HG03039 (cell line): ENCODE data around the gene CDH3.
A peak's percentile ranks its signal among the peaks of the same experiment; 100 is the strongest.
"Not testable (repeated sequence)": the region's sequence is repeated elsewhere in the genome, so short reads cannot be mapped to it uniquely, and the experiment has no call there.

Source experiments
- ATAC-seq: cut with Tn5 transposase; IDR thresholded peaks from one replicate; pipeline ENCODE4 v1.9.1; 2021; ENCODE audit warnings: mild to moderate bottlenecking, moderate library complexity; ENCODE audit not compliant: unreplicated experiment

Gene CDH3

DNA sequence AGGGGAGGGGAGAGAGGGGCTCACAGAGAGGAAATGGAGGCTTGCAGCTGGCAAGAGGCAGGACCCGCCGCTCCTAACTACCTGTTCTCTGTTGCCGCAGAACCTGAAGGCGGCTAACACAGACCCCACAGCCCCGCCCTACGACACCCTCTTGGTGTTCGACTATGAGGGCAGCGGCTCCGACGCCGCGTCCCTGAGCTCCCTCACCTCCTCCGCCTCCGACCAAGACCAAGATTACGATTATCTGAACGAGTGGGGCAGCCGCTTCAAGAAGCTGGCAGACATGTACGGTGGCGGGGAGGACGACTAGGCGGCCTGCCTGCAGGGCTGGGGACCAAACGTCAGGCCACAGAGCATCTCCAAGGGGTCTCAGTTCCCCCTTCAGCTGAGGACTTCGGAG, 53.0 kb downstream of the CDH3 start:
- no peak for ATAC-seq

DNA sequence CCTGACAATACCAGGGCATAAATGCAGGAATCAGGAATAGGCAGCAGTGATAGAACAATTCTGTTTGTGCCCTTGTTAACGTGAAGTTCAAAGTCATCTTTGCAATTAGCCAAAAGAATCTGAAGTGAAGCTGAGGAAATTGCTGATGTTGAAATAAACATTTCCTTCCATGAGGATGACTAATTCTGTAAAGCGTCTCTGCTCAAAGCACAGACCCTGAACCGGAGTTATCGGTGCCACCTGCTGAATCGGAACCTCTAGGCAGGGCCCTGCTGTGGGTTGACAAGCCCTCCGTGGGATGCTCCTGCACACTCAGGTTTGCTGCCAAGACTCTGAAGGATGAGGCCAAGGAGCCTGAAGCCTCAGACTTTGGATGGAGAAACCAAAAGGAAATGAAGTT, 55.0 kb downstream of the CDH3 start:
- ATAC-seq: no peak

DNA sequence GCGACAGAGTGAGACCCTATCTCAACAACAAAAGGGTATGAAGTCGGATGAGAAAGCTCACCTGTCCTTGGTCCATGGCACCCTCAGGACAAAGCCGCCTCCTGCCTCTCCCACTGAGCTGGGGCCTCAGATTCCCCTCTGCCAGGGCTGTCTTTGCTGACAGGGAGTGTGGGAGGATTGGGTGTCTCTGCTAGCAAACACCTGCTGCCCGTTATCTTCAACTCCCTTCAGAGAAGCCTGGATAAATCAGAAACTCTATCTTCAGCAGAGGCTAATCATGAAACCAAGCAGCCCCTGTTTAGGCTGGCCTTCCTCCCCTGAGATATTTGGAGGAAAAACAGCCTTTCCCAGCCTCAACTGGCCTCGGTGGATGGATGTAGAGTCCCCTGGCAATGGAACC, 55.7 kb downstream of the CDH3 start:
- ATAC-seq: no peak

DNA sequence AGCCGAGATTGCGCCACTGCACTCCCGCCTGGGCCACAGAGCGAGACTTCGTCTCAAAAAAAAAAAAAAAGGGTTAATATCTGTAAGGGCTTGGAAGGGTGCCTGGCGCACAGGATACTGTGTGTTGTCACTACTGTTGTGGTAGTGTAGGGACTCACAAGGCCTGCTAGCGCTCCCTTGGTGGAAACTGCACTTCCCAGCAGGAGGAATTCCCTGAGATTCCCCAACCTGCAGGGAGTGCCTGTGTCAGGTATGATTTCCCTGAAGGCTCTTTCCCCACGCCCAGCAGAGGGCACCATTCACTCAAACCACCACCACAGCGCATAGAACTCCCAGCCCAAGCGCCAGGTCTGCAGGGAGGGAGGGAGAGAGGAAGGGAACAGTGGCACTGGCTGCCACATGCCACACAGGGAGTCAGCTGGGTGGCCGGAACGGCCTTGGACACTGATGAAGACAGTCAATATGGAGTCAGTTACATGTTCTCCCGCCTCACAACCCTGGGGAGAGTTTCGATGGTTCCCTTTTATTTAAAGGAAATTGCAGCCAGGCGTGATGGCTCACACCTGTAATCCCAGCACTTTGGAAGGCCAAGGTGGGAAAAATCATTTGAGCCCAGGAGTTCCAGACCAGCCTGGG, 59.2 kb downstream of the CDH3 start:
- ATAC-seq: no peak

DNA sequence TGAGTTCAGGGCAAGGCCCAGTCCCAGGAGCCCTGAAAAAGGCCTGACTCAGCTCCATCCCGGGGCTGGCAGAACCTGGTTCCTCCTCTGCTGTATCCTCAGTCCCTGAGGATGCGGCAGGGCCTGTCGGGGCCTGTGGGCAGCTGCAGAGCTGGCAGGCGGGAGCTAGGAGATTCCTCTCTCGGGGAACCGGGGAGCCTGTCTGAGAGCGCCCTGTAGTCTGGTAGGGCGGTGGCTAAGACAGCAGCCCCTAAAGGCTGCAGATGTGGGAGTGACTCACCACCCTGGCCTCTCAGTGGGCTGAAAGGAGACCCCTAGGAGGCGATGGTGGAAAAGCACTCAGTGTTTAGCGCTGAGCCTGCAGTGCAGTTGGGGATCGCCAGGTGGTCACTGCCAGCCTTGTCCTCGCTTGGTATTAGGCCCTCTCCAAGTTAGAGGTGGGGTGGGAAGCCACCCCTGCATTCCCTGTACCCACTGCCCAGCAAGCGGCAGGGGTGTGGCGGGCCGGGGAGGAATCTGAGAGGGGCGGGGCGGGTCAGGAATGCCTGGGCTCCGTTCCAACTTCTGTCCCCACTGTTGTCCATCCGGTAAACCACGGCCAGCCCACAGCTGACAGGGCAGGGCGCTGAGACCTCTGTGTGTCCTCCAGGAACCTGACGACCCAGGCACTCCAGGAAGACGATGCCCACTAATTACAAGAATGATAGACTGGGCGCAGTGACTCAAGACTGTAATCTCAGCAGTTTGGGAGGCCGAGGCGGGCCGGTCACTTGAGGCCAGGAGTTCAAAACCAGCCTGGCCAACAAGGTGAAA, 62.4 kb downstream of the CDH3 start:
- no peak for ATAC-seq

DNA sequence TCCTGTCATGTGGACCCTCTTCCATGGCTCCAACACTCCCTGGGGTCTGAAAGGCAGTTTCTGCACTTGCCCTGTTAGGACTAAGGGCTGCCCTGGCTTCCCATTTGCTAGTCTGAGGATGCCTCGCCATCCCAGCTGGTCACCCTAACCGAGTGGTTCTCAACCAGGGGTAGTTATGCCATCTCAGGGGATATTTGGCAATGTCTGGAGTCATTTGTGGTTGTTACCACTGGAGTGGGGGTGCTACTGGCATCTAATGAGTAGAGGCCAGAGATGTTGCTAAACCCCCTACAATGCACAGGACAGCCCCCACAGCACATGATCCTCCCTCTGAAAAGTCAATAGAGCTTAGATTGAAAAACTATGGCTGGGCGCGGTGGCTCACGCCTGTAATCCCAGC, 65.1 kb downstream of the CDH3 start:
- ATAC-seq: no peak

DNA sequence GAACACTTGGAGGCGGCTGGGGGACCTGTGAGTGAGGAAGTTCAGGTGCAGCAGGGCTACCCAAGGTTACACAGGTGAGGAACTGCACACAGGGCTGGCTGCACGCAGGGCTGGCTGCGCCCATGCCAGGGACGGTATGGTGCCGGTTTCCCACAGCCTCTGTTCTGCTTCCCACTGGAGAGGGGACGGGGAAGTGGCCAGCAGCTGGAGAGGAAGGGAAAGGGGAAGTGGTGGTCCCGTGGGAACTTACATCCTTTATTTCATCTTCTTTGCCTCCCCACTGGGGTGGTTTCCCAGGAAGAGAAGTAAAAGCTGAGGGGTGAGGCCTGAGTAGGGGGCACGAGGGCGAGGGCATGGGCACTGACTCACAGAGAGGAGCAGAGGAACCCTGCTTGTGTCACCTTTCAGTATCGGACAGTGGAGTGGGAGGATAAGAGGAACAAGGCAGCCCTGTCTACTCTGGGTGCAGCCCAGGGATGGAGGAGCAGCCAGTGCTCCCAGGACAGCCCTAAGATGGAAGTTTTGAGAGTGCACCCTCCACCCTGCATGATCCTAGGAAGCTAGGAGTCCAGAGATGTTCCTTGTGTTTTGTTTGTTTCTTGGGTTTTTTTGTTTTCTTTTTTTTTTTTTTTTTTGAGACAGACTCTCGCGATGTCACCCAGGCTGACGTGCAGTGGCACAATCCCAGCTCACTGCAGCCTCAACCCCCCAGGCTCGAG, 66.5 kb downstream of the CDH3 start:
- ATAC-seq: no peak

DNA sequence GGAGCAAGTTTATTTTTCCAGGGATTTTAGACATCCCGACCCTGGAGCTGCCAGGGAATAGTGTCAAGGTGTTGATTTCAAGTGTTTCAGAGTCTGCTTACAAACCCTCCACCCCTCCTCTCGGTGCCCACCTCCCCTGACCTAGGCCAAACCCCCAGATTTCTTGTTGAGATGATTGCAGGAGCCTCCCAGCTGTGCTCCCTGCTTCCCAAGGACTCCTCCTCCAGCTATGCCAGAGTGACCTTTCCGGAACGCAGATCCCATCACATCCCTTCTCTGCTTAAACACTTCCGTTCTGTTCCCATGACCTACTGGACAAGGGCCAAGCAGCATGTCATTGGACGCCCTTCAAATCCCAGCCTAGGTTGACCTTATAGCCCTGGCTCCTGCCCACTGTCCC, 68.3 kb downstream of the CDH3 start:
- no peak for ATAC-seq

DNA sequence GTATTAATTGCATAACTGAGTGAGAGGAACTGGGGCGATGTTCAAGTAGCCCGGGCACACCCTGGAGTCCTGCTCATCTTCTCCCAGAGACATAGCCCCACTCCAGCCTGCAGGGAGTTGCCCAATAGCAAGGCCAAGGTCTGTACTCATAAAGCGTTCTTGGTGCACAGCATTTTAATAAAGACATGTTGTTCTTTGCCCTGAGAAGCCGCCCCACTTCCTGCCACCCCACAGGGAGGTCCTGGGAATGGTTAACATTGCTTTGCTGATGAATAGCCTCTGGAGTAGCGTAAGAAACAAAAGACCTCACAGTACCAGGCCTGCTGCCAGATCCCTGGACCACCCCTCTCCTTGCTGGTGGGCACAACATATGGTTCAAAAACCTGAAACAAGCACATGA, 70.4 kb downstream of the CDH3 start:
- no peak for ATAC-seq

DNA sequence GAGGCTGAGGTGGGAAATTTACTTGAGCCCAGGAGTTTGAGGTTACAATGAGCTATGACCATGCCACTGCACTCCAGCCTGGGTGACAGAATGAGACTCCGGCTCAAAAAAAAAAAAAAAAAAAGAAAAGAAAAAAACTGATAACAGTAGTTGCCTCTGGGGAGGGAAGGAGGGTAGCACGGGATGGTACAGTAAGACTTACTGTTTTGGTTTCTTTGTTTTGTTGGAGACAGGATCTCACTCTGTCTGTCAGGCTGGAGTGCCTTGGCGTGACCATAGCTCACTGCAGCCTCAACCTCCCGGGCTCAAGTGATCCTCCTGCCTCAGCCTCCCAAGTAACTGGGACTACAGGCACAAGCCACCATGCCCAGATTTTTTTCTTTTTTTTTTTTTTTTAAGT, 71.4 kb downstream of the CDH3 start:
- not testable (repeated sequence) for ATAC-seq

DNA sequence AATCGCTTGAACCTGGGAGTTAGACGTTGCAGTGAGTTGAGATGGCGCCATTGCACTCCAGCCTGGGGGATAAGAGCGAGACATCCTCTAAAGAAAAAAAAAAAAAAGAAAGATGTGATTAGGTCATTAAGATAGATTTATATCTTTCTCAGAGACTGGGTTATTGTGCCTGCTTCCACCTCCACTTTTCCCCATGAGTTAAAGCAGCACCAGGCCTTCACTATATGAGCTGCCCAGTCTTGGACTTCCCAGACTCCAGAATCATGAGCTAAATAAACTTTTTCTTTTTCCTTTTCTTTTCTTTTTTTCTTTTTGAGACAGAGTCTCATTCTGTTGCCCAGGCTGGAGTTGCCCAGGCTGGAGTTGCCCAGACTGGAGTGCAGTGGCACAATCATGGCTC, 72.6 kb downstream of the CDH3 start:
- no peak for ATAC-seq

DNA sequence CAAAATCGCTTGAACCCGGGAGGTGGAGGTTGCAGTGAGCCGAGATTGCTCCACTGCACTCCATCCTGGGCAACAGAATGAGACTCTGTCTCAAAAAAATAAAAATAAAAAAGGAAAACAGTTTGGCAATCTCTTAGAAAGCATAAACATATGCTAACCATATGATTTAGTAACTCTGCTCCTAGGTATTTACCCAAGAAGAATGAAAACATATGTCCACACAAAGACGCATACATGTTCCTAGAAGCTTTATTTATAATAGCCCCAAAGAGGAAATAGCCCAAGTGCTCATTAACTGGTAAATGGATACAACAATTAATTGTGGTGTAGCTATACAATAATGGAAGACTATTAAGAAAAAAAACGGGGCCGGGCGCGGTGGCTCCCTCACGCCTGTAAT, 73.5 kb downstream of the CDH3 start:
- ATAC-seq: no peak

DNA sequence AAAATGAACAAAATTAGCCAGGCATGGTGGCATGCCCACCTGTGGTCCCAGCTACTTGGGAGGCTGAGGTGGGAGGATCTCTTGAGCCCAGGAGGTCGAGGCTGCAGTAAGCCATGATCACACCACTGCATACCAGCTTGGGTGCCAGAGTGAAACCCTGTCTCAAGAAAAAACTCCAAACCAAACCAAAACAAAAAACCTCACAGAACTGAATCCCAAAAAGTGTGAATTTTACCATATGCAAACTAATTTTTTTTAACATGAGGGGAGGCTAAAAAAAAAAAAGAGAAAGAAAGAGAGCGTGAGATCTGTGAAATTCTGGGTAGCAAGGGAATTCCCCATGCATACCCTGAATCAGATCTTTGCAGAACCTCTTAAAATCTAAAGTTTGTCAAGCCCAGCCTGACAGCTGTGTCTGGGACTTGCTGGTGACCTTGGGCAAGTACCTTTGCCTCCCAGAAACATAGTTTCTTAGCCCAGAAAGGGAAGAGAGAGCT, 74.9 kb downstream of the CDH3 start:
- ATAC-seq: peak; percentile 71

DNA sequence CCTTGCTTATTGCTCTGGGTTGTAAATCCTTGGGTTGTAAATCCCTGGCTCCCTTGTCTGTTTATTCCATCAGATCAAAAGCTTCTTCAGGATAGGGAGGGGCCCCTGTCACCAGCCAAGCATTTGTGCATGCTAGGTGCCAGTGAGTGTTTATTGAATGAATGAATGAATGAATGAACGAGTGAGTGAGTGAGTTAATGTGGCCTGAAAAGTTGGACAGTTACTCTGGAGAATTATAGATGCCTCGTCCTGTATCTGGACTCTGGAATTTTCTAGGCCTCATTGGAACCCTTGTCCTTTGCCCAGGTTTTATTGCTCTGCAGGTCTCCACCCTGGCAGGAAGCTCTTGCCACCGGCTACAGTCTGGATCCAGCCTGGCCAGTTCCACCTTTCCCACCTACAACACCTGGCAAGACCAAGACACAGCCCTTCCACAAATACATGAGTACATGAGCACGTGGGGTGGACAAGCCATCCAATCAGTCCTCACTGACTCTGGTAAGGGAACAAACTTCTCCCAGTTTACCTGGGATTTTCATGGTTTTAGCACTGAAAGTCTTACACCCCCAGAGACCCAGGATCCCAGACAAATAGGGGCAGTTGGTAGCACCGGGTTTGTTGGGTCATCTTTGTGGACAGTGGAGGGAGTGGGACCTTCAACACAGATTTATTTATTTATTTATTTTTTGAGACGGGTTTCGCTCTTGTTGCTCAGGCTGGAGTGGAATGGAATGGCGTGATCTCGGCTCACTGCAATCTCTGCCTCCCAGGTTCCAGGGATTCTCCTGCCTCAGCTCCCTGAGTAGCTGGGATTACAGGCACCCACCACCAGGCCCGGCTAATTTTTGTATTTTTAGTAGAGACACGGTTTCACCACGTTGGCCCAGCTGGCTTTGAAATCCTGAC, 77.3 kb downstream of the CDH3 start:
- ATAC-seq: no peak

DNA sequence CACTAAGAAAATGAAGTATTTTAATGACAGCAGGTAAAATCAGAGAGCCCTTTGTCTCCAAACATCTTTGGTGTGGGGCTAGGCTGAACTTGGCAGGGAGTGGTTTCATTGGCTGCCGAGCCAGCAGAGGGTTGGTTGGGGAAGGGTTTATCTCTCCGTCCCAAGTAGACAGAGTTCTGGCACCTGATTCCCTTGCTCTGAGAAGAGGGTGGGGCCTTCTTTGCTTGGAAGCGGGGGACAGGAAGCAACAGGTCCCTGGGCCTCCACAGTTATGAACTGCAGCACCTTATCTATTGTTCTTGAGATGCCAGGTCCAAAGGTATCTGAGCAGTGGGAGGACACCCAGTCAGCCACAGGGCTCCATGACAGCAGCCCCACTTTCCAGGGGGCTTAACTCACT, 79.7 kb downstream of the CDH3 start:
- ATAC-seq: no peak

DNA sequence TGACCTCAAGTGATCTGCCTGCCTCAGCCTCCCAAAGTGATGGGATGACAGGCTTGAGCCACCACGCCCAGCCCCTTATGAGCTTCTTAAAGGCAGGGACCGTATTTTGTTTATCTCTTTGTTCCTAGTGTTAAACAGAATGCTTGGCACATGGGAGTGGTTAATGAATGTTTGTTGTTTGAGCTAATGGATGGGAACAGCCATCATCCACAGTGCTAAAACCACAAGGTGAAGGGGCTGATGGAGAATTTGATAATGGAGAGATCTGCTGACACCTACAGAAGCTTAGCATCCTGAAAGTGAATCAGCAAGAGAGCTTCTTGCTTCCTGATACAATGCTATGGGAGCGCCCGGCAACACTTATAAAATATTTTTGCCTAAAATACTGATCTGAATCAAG, 83.4 kb downstream of the CDH3 start:
- no peak for ATAC-seq

DNA sequence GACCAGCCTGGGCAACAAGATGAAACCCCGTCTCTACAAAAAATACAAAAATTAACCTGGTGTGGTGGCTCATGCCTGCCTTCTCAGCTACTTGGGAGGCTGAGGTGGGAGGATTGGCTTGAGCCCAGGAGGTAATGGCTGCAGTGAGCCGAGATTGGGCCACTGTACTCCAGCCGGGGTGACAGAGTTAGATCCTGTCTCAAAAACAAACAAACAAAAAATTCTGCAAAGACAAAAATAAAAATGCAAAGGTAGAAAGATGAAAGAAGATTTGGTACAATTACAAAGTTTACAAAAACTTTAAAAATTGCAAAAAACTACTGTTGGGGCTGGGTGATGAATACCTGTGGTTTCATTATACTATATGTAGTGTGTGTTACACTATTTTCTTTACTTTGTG, 86.5 kb downstream of the CDH3 start:
- ATAC-seq: no peak

DNA sequence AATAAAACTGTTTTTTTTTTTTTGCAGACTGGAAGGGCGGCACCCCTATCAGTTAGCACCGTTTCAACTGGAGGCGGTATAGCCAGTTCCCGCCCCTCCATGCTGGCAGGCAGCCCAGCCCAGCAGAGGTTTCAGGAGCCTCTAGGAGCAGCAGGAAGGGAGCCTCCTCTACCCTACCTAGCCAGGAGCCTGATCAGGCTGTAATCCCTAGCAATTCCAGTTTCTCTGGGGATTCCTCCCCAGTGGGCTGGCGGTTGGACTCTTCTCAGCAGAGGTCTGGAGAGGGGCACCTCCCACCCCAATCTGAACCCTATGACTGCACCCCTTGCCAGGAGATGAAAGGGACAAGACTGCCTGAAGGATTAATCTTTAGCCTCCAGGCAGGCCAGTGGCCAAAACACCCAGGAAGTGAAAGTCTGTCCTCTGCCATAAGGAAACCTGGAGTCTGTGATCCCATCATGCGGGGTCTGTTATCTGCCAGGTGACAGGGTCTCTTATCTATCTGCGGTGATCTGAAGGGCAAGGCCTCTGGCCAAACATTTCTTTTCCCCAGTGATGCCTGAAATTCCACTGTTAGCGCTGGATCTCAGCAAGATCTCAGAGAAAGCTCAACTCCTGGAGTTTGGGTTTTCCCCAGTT, 87.1 kb downstream of the CDH3 start:
- no peak for ATAC-seq

DNA sequence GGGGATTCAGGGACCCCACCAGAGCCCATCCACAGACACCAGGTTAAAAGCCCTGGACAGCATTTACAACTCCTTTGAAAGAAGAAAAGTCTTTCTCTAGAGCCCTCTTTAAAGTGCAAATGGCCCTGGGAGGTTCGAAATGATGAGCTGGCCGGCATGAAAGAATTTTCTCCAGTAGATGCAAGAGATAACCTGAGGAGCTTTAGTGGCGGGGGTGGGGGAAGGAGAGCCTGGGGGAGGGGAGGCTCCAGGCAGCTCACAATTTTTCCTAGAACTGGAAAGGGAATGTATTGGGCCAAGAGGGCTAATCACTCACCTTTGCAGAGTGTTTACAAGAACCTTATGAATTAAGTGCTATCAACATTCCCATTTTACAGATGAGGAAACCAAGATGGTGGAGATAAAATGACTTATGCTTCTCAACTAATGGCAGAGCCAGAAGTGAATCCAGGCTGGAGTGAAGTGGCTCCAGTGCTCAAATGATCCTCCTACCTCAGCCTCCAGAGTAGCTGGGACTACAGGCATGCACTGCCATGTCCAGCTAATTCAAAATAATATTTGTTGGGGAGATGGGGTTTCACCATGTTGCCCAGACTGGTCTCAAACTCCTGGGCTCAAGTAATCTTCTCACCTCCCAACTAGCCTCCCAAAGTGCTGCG, 87.8 kb downstream of the CDH3 start:
- no peak for ATAC-seq

DNA sequence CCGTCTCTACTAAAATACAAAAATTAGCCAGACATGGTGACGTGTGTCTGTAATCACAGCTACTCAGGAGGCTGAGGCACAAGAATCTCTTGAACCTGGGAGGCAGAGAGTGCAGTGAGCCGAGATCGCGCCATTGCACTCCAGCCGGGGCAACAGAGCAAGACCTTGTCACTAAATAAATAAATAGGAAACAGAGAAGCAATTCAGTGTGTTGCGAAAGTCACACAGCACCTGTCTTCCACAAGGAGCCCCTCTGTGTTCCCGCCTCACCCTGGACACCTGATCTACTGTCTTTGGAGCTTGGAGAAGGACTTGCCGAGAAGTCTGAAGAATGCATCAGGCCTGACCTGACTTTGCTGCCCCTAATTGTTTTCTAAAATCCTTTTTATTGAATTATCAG, 88.5 kb downstream of the CDH3 start:
- no peak for ATAC-seq
